K562 (cell line): ENCODE measurements around the gene FAM193A. TPM values are rescaled to one million over a fixed set of nuclear protein-coding genes. Genes with fewer than 3 reads are reported as not detected.

Experiments used
- AFF4 ChIP-seq: sonication (generic); formaldehyde crosslinking; IDR thresholded peaks from 2 replicates; pipeline ENCODE4 v1.8.0; 2023; ENCODE audit warnings: mild to moderate bottlenecking, missing genetic modification reagents
- BHLHE40 ChIP-seq: IDR thresholded peaks from 2 replicates; pipeline ENCODE4 v1.6.1; 2011; ENCODE audit warnings: low read length, improper control_type of control experiment
- BRD4 ChIP-seq: fragments of 200-600 bp; sonication (generic); IDR thresholded peaks from 2 replicates; pipeline ENCODE4 v1.6.1; 2017; ENCODE audit warnings: inconsistent platforms
- HDAC2 ChIP-seq: fragments of 450-650 bp; IDR thresholded peaks from 2 replicates; pipeline ENCODE4 v1.6.1; 2016; ENCODE audit warnings: mild to moderate bottlenecking
- KDM4B ChIP-seq, 2 experiments: fragments of 450-650 bp in 1 of 2; sonication (generic) in 1 of 2; IDR thresholded peaks; 2 replicates each; pipeline ENCODE4 v1.6.1; 2016 to 2017; ENCODE audit warnings: borderline replicate concordance in 2 of 2, antibody characterized with exemption in 1 of 2, low read depth in 1 of 2, mild to moderate bottlenecking in 1 of 2
- L3MBTL2 ChIP-seq: fragments of 450-650 bp; IDR thresholded peaks from 2 replicates; pipeline ENCODE4 v1.6.1; 2016; ENCODE audit warnings: mild to moderate bottlenecking, moderate library complexity
- MAZ ChIP-seq, 2 experiments: fragments of 450-650 bp in 1 of 2; sonication (generic) in 1 of 2; formaldehyde crosslinking; IDR thresholded peaks in 1 of 2; conservative IDR thresholded peaks in 1 of 2; 2 replicates each; pipeline versions ENCODE4 v1.4.0 to v1.5.0; 2020; ENCODE audit warnings: mild to moderate bottlenecking in 1 of 2, missing genetic modification reagents in 1 of 2
- PHB2 ChIP-seq: fragments of 450-650 bp; IDR thresholded peaks from 2 replicates; pipeline ENCODE4 v1.6.1; 2017; ENCODE audit warnings: low read depth
- RAD51 ChIP-seq: fragments of 450-650 bp; IDR thresholded peaks from 2 replicates; pipeline ENCODE4 v1.7.1; 2016; ENCODE audit warnings: low read depth, mild to moderate bottlenecking, borderline replicate concordance
- RBM22 ChIP-seq: fragments of 200-400 bp; formaldehyde crosslinking; IDR thresholded peaks from 2 replicates; pipeline ENCODE4 v1.6.1; 2018; ENCODE audit warnings: low read length, low read depth; ENCODE audit not compliant: poor library complexity, severe bottlenecking
- RBM34 ChIP-seq: fragments of 200-400 bp; formaldehyde crosslinking; IDR thresholded peaks from 2 replicates; pipeline ENCODE4 v1.6.1; 2018; ENCODE audit warnings: low read length, borderline replicate concordance; ENCODE audit not compliant: insufficient read depth
- TSHZ1 ChIP-seq: fragments of 250-450 bp; sonication (Bioruptor Pico); IDR thresholded peaks from 2 replicates; pipeline ENCODE4 v1.4.0; 2020; ENCODE audit warnings: mild to moderate bottlenecking, moderate library complexity
- ZFP36 ChIP-seq: fragments of 150-350 bp; IDR thresholded peaks from 2 replicates; pipeline ENCODE4 v1.6.1; 2018; ENCODE audit warnings: low read length, low read depth; ENCODE audit not compliant: partially characterized antibody
- ZNF12 ChIP-seq: sonication (generic); formaldehyde crosslinking; IDR thresholded peaks from 2 replicates; pipeline ENCODE4 v1.4.0; 2020; ENCODE audit warnings: mild to moderate bottlenecking, missing genetic modification reagents
- ZNF436 ChIP-seq: fragments of 250-450, 450-650 bp; sonication (Bioruptor Pico); formaldehyde crosslinking; IDR thresholded peaks from 2 replicates; pipeline ENCODE4 v1.7.0; 2020; ENCODE audit warnings: mild to moderate bottlenecking
- polyA plus RNA-seq, 8 experiments: library from polyadenylated mRNA; depleted of rRNA in 4 of 8; stranded (reverse) in 5 of 8; unstranded in 3 of 8; fragments of >200 nt; fragmentation: Nextera tagmentation in 2 of 8; fragmentation: Illumina TruSeq in 1 of 8; extraction: Ambion mirVana in 2 of 8; extraction: Trizol in 1 of 8; gene quantifications; 2 replicates each; pipeline versions ENCODE4 v1.2.1 to v1.2.3, GENCODE V29; 2011 to 2014; ENCODE audit warnings: inconsistent platforms in 1 of 8, missing spikeins in 1 of 8
- total RNA-seq, 7 experiments: library from RNA; depleted of rRNA in 6 of 7; stranded (reverse); fragments of >200 nt in 6 of 7; fragmentation: Illumina TruSeq in 2 of 7; extraction: Trizol in 2 of 7; gene quantifications; 2 replicates each; pipeline versions ENCODE4 v1.2.1 to v1.2.3, GENCODE V29; 2011 to 2021; ENCODE audit warnings: low replicate concordance in 1 of 7
- TF ChIP-seq, protein P1 (sequence below): fragments of 450-650 bp; IDR thresholded peaks from 2 replicates; pipeline ENCODE4 v1.6.1; 2016; ENCODE audit warnings: borderline replicate concordance
- TF ChIP-seq, protein P2 (sequence below): sonication (generic); formaldehyde crosslinking; IDR thresholded peaks from 2 replicates; pipeline ENCODE4 v1.9.0; 2022; ENCODE audit warnings: mild to moderate bottlenecking, missing genetic modification reagents

The FAM193A gene
- total and polyA plus RNA-seq, 9 of the 15 experiments (the other 6 are each of a cell fraction or from before 2014, with no cell fraction given), result 0.46 to 24.6 (median 9.6) TPM

GRCh38 chr4:2537011-2537830 lies 774 bp downstream of the FAM193A start (continued):
- TF ChIP-seq RBM34, result 0 out of 2 replicates have a peak, but pooled peaks have one; percentile 43
- 0 out of 4 replicates have a peak, but pooled peaks of 1 of the 2 experiments have one; percentile 35 for TF ChIP-seq KDM4B (IDR thresholded peaks at IDR 0.05; ENCODE audit: borderline replicate concordance in 2 of 2, low read depth in 1 of 2)
- TF ChIP-seq ZFP36, result peak; percentile 73
- peak in 1 of 2 experiments; percentile 38; a peak in 1 of 4 replicates for TF ChIP-seq MAZ (CRISPR knock-in tag; conservative IDR thresholded peaks at IDR 0.05 in 1 of 2, IDR thresholded peaks at IDR 0.05 in 1 of 2)
- no peak for TF ChIP-seq ZNF436 (CRISPR knock-in tag)
- no peak for TF ChIP-seq TSHZ1 (CRISPR knock-in tag)
- peak; percentile 13; the same call in 1 of the 2 replicates for TF ChIP-seq ZNF12 (CRISPR knock-in tag)
- 0 out of 2 replicates have a peak, but pooled peaks have one; percentile 33 for TF ChIP-seq BRD4
- no peak for TF ChIP-seq PHB2
- no peak for TF ChIP-seq BHLHE40
- TF ChIP-seq RBM22, result peak; percentile 27
- TF ChIP-seq, protein P1, sequence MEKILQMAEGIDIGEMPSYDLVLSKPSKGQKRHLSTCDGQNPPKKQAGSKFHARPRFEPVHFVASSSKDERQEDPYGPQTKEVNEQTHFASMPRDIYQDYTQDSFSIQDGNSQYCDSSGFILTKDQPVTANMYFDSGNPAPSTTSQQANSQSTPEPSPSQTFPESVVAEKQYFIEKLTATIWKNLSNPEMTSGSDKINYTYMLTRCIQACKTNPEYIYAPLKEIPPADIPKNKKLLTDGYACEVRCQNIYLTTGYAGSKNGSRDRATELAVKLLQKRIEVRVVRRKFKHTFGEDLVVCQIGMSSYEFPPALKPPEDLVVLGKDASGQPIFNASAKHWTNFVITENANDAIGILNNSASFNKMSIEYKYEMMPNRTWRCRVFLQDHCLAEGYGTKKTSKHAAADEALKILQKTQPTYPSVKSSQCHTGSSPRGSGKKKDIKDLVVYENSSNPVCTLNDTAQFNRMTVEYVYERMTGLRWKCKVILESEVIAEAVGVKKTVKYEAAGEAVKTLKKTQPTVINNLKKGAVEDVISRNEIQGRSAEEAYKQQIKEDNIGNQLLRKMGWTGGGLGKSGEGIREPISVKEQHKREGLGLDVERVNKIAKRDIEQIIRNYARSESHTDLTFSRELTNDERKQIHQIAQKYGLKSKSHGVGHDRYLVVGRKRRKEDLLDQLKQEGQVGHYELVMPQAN, result peak; percentile 44; the same call in 1 of the 2 replicates
- TF ChIP-seq RAD51, result no peak
- TF ChIP-seq AFF4, result no peak
- no peak for TF ChIP-seq HDAC2
- TF ChIP-seq L3MBTL2, result 0 out of 2 replicates have a peak, but pooled peaks have one; percentile 20
- TF ChIP-seq, protein P2, sequence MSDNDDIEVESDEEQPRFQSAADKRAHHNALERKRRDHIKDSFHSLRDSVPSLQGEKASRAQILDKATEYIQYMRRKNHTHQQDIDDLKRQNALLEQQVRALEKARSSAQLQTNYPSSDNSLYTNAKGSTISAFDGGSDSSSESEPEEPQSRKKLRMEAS (CRISPR knock-in tag), result no peak
